ENCODE data around the gene PDE11A.
"Not testable (repeated sequence)": the region's sequence is repeated elsewhere in the genome, so short reads cannot be mapped to it uniquely, and the experiment has no call there.

Gene PDE11A

GRCh38 chr2:178075006-178075326 is 2.4 kb upstream of the PDE11A start:
- in situ Hi-C loops (cut with MboI; ENCODE audit: low sequenced_read_pairs) = no loop called here

- in situ Hi-C loops (cut with MboI; ENCODE audit: low sequenced_read_pairs) = no loop called here
Observed at GRCh38 chr2:178074123-178075005, 1.8 kb upstream of the PDE11A start.

DNA sequence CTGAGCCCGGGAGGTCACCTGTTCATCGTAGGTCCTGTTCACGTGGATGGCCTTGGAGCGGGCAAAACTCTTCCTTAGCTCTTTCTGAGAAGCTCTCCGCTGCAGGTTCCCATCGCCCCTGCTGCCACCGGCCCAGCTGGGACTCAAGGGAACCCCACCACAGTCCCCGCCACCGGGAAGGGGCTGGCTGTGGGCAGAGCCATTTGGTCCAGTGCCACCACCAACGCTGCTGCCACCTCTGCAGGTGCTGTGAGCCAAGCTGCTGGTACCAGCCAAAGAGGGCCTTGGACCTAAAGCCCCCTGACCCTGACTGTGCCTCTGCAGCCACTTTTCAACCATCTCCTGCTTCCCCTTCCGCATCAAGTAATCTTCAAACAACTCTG is 586 bp downstream of the PDE11A start:
- in situ Hi-C loops (cut with MboI; ENCODE audit: low sequenced_read_pairs) = no loop called here

GRCh38 chr2:178070824-178071223 is 1.8 kb downstream of the PDE11A start:
- in situ Hi-C loops (cut with MboI; ENCODE audit: low sequenced_read_pairs) = no loop called here

DNA sequence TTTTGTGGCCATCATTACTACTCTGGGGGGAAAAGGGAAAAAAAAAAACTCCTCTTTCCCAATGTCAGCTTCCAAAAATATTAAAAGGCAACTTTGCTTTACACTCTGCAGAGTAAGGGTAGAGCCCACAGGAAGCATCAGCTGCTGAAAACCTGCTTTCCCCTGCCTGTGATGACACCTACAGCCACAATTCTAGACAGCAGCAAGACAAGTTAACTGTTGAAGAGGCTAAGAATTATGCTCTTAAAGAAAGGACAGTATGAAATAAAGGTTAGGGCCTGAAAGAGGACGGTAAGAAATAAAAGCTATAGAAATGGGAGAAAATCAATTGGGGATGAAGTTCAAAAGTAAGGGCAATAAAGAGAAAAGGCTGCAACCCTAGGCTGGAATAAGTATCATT is 3.0 kb downstream of the PDE11A start:
- in situ Hi-C loops (cut with MboI; ENCODE audit: low sequenced_read_pairs) = no loop called here

DNA sequence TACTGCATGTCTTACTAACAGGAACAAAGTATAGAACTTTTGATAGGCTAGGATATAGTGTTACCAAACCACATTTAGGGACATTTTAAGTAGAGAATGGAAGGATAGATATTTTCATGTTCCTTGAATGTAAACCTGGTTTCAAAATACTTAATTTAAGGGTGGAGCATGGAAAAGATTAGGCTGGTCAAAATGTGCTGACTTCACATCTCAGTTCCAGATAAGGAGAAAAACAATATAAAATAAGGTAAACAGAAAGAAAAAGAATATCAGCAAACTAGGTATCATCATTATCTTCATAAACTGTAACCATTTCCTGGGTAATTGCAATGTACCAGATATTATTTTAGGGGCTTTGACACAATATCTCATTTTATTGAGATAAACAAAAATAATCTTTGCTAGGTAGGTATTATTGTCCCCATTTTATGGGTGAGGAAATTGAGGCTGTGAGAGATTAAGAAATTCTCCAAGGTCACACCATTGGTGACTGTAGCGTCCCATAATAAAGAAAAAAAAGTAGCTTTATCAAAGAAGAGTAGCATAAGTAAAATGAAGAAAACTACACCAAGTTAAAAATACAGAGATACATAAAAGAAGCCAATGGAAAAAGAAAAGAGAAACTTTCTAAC is 3.6 kb downstream of the PDE11A start:
- in situ Hi-C loops (cut with MboI; ENCODE audit: low sequenced_read_pairs) = no loop called here

- in situ Hi-C loops (cut with MboI; ENCODE audit: low sequenced_read_pairs) = no loop called here
Observed at GRCh38 chr2:178066890-178067669, 5.5 kb downstream of the PDE11A start.

- in situ Hi-C loops (cut with MboI; ENCODE audit: low sequenced_read_pairs) = no loop called here
Observed at GRCh38 chr2:178066324-178066723, 6.3 kb downstream of the PDE11A start.

DNA sequence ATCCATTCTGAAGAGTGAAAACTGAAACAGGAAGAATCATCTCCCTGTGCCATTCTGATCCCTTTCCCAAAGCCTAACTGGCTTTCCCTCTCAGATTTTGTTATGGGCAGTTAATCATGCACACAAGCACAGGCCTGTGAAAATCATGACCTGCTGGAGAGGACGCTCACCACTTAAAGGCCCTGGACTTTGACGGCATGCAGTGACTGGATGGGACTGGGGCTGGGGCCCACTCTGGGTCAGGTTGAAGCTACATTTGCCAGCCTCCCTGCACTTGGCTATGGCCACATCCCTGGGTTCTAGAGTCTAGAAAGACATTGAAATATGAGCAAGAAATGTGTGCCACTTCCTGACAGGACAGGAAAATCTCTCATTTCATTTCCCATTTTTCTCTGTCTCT is 12.9 kb downstream of the PDE11A start:
- in situ Hi-C loops (cut with MboI; ENCODE audit: low sequenced_read_pairs) = no loop called here

GRCh38 chr2:178059111-178059510 is 13.5 kb downstream of the PDE11A start:
- in situ Hi-C loops (cut with MboI; ENCODE audit: low sequenced_read_pairs) = no loop called here

DNA sequence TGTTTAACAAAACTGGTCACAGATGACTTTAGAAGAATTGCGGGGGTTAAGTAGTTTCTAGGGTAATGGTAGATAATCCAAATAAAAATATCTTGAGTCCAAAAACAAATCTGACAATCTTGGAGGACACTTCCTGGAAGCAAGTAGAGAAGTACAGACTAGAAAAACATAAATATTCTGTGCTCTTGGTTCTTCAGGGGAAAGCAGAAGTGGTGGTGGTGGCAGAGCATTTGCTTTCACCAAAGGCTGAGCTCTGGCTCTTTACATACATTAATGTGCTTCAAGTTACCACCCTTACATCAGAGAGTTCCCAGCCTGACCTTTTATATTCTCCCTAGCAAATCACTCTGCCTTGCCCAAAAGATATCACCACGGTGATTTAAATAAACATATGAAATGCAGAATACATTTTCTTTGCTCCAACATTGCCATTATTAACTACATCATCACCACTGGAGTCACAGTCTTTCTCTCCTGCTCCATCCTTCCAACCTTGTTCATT is 15.3 kb downstream of the PDE11A start:
- in situ Hi-C loops (cut with MboI; ENCODE audit: low sequenced_read_pairs) = no loop called here

DNA sequence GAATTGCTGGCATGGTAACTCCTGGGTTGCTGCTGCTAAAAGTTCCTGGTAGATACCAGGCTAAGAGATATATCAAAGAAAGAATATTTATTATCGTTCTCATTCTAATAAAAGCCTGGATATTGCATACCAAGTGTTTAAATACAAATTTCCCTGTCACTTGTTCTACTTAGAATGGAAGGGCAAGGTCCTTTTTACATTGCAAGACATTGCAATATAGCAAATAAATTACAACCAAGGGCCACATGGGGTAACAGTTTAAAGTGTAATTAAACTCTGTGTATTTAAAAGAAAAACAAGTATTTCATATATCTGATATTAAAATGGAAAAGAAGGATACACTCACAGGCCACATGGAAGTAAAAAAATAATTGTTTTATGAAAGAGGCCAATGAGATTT is 16.2 kb downstream of the PDE11A start:
- in situ Hi-C loops (cut with MboI; ENCODE audit: low sequenced_read_pairs) = no loop called here

GRCh38 chr2:178051257-178051656 is 21.3 kb downstream of the PDE11A start:
- in situ Hi-C loops (cut with MboI; ENCODE audit: low sequenced_read_pairs) = not testable (repeated sequence)

DNA sequence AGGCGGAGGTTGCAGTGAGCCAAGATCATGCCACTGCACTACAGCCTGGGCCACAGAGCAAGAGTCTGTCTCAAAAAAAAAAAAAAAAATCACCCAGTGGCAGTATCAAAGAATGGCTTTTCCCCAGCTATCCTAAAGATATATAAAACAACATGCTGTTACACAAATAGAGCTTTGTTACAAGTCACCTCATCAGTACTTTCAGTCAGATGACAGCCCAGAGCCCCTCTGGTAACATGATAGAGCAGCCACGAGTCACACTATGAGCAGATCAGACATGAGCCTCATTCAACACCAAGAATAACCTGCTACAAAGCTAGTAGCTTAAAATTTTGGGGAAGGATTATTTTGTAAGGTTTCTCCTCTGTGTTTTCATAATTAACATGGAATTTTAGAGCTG is 25.2 kb downstream of the PDE11A start:
- in situ Hi-C loops (cut with MboI; ENCODE audit: low sequenced_read_pairs) = no loop called here

DNA sequence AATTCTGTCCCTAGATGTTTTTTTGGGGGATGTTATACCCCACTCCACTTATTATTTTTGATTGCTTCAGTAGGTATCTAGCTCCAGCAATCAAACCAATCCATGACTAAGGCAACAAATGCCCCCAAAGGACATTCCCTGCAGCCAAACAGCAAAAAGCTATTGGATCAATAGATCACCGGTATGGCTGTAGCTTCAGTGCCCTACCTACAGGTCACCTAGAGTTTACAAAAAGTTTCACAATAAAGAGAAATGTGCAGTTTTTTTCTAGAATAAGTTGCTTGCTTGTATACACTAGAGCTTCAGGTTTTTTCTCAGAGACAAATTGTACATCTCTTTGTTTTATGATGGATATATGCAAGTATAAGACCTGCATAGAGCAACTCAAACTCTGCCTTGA is 27.7 kb downstream of the PDE11A start:
- in situ Hi-C loops (cut with MboI; ENCODE audit: low sequenced_read_pairs) = no loop called here

GRCh38 chr2:178043266-178043665 is 29.3 kb downstream of the PDE11A start:
- in situ Hi-C loops (cut with MboI; ENCODE audit: low sequenced_read_pairs) = no loop called here

DNA sequence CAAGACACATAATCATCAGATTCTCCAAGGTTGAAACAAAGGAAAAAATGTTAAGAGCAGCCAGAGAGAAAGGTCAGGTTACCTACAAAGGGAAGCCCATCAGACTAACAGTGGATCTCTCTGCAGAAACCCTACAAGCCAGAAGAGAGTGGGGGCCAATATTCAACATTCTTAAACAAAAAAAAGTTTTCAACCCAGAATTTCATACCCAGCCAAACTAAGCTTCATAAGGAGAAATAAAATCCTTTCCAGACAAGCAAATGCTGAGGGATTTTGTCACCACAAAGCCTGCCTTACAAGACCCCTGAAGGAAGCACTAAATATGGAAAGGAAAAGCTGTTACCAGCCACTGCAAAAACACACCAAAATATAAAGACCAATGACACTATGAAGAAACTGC is 39.0 kb downstream of the PDE11A start:
- in situ Hi-C loops (cut with MboI; ENCODE audit: low sequenced_read_pairs) = not testable (repeated sequence)

- in situ Hi-C loops (cut with MboI; ENCODE audit: low sequenced_read_pairs) = no loop called here
Observed at GRCh38 chr2:178029342-178029741, 43.2 kb downstream of the PDE11A start.

DNA sequence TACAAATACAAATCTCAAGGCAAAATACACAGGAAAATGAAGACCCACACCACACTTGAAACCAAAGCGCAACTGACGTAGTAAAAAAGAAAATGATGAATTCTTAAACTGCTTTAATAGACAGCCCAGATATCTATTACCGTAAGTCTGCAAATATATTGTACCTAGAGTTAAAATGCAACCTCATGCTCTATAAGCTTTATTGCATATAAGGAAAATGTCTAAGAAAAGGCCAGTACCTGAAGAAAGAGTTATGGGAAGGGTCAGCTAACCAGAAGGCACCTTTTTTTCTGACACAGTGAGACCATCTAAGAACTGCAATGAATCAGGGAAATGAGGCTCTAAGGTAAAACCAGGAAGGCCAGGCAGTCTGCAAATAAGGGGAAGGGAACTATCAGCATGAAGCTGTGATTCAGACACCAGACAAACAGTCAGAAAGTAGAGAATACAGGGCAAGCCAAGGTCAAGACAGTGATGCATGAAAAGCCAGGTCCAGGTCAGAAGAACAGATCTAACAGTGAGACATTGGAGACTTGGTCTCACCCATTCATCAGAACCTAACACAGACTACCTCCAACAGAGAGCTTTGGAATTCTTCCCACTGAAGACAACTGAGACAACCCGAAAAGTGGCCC is 46.9 kb downstream of the PDE11A start:
- in situ Hi-C loops (cut with MboI; ENCODE audit: low sequenced_read_pairs) = no loop called here

GRCh38 chr2:178018141-178018540 is 54.4 kb downstream of the PDE11A start:
- in situ Hi-C loops (cut with MboI; ENCODE audit: low sequenced_read_pairs) = no loop called here

DNA sequence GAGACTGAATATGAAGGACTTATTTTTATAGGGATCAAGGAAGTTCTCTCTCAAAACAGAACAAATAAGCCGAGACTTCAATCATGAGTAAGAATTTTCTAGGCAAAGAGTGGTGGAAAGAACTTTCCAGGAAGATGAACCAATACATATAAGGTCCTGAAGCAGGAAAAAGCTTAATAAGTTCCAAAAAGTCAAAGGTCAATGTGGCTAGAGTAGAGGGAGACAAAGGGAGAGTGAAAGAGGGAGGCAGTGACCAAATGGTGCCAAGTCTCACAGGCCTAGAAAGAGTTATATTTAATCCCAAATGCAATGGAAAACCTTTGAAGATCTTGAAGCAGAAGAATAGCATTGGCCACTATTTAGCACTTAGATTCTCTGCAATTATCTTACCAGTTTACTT is 56.0 kb downstream of the PDE11A start:
- in situ Hi-C loops (cut with MboI; ENCODE audit: low sequenced_read_pairs) = no loop called here
